ENCODE results near the gene PARP11.
A peak's percentile ranks its signal among the peaks of the same experiment; 100 is the strongest.

PARP11 gene

DNA sequence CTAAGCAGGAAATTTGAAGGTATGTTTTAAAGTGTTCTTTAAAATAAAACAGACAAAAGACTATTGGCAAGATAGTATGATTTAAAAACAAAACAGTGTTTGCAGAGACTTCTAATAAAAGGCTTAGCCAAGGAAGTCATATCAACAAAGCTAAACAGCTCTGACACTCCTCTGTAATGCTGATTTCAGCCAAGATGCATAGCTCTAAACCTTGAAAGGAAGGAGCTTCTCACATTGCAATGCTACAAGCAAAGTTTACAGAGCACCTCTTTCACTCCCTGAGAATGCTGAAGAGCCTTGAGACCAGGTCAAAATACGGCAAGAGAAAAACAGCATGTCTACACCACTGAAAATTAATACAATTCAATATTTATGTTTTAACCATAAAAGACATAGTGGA lies 51.8 kb downstream of the PARP11 start:
- no peak for DNase-seq (ENCODE audit: low read depth)

DNA sequence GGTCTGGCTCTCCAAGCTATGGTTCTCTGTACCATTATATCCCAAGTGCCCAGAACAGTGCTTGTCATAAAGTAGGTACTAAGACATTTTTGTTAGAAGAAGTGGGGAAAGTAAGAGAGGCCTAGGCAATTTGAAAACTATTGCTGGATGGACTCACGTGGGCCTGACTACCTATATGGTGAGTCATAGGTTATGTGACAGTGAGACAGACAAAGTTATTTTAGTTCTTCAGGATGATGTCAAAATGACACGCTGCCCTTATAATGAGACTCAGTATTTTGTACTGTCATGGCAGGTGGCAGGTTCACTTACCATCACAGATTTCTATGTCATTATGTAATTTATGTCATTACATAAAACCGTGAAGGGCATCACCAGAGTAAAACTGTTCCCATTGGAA lies 53.1 kb downstream of the PARP11 start:
- peak; percentile 4 for DNase-seq (ENCODE audit: low read depth)

DNA sequence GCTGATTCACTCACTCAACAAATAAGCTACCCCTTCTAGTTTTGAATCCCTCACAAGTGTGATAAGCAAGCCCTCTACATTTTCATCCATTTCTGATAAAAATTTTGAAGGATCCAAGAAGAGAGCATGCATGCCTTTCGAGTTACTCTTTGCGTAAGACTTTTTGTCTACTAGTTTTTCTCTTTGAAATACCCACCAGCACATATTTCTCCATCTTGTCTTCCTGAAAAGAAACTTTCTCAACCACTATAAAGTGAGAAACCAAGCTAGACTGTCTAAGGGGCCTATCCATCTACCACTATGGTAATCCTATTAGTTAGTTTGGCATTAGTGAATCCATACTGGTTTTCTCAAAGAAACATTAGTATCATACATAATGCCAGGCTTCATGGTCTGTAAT lies 56.9 kb downstream of the PARP11 start:
- DNase-seq (ENCODE audit: low read depth), result no peak

DNA sequence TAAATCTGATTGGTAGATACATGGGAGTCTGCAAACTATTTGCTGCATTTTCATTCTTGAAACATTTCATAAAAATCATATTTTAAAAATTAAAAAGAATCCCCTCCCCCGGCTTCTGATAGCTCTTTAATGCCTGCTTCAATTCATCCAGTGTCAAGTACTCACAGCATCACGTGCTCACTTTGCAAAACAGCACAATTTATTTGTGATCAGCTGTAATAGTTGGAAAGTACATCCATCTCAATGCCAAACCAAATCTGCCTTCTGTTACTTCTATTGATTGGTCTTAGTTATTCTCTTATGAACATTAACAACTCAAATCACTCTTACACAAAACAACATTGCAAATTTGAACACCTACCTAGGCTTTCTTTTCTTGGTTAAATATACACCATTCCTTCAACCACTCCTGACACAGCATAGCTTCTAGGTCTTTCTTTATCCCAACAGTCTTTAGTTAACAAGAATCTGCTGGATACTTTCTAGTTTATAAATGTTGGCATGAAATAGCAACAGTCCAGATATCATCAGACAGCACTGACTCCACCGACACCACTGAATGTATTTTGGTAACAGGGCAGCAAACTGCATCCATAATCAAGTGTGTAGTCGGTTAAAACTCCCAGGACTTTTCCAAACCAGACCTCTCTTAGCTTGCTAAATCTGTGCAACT lies 58.0 kb downstream of the PARP11 start:
- no peak for DNase-seq (ENCODE audit: low read depth)

DNA sequence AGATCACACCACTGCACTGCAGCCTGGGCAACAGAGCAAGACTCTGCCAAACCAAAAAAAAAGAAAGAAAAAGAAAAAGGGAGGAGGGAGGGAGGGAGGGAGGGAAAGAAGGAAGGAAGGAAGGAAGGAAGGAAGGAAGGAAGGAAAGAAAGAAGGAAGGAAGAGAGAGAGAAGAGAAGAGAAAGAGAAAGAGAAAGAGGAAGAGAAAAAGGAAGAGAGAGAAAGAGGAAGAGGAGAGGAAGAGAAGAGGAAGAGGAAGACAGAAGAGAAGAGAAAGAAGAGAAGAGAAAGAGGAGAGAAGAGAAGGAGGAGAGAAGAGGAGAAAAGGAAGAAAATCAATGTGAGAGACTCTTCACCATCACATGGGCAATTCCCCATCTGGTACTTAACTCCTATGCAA lies 62.7 kb downstream of the PARP11 start:
- no peak for DNase-seq (ENCODE audit: low read depth)

DNA sequence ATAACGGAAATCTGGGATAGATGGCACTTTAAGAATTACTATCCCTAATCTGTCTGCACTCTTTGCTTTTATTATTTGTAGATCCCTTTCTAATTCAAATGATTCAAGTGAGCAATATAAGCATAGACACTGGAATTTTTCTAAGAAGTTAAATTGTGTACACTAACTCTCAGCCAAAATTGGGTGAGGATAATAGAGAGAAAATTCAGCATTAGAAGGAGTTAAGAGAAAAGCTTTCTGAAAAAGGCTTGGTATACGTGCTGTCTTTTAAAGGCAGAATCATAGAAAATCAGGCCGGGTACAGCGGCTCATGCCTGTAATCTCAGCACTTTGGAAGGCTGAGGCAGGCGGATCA lies 63.2 kb downstream of the PARP11 start:
- DNase-seq (ENCODE audit: low read depth), result no peak

DNA sequence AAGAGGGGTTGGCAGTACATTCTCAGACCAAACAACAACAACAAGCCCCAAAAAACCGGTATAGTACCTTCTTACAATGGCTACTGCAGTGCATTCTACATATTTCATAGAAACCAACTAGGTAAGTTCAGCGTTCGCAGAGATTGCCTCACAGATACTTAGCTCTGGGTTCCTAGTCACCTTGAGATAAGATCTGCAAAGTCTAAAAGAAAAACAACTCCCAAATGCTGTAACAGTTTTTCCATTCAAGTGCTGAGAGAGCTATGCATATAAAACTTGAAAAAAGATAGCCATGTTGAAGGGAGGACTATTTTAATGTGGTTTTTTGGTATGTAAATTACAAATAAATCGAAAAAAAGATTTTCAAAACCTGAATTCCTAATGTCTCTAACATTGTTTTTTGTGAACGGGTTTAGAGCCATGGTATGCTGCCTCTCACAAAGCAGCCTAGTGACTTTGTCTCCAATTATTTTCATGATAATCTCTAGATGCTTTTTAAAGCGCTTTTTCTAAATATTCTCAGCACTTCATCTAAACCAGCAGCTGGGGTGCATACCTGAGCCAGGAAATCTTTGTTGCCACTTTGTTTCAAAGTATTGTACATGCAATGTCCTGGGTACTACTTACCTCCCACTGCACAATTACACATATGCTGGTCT lies 63.7 kb downstream of the PARP11 start:
- no peak for DNase-seq (ENCODE audit: low read depth)

DNA sequence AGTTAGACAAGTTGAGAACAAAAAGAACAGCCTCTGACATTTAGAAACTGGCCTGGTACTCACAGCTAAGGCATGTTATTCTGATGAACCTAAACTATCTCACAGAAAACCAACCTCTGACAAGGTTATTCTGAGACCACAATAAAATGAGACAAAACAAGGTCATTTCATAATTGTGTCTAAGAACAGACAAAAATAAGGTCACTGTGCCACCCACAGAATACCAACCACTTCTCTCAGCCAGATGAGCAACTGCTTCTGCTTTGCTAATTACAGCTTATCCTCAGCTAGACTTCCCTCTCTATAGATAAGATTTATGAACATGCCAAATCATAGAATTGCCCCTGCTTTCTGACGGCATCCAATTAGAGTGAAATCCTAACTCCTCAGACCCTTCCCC lies 68.1 kb downstream of the PARP11 start:
- DNase-seq (ENCODE audit: low read depth), result no peak

DNA sequence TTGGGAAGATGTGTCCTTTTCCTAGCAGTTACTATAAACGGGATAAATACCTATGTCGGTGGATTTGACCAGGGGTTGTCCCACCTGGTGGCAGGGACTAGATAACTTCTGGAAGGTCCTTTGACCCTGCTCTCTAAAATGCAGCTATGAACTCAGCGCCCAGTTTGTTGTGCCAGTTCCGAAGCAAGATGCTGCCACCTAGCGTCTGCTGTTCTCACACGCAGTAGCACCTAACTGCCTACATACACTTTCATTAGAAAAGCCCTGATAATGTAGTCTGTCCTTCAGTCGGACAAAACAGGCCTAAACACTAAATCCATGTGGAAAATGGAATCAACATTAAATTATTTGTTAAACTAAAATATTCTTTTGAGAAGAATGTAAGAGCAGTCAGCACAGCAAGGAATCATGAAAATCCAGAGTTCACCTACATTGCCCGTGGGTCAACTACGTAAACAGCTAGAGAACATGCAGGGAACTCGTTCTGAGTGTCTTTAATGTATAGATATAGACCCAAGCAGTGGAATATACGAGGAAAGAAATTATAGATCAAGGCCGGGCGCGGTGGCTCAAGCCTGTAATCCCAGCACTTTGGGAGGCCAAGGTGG lies 69.2 kb downstream of the PARP11 start:
- peak; percentile 69 for DNase-seq (ENCODE audit: low read depth)

DNA sequence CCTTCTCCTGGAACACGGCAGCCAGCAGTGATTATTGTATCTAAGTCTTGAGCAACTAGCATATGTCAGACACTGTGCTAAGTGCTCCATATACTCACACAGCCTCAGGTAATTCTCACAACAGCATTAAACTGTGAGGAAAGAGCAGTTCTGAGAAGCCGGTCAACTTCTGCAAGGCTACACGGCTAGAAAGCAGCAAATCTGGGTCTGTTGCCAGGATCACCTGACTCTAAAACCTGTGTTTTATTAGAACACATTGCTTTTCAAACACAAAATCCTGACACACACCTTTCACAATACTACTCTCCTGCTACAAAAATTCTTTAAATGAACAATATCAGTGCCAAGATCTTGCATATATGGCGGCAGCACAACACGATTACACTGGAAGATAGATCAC lies 70.5 kb downstream of the PARP11 start:
- no peak for DNase-seq (ENCODE audit: low read depth)

DNA sequence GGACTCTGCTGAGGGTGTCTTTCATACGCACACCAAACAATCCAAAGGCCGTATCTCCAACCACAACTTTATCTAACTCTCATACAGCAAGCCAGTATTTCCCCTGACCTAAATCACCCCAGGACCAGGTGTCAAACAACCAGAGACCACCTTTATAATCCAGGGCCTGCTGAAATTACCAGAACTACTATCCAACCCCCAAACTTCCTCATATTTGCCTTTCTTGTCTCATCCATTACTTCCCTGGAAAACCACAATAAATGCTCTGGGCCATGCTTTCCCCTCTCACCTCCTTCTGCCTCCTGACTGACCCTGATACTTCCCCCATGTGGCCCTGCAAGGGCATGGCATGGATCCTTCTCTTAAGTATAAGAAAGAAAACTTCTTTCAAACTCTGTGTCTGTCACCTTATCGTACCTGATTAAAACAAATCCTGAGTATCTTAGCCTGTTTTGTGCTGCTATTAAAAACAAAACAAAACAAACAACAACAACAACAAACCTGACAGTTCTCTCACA lies 75.6 kb downstream of the PARP11 start:
- no peak for DNase-seq (ENCODE audit: low read depth)

DNA sequence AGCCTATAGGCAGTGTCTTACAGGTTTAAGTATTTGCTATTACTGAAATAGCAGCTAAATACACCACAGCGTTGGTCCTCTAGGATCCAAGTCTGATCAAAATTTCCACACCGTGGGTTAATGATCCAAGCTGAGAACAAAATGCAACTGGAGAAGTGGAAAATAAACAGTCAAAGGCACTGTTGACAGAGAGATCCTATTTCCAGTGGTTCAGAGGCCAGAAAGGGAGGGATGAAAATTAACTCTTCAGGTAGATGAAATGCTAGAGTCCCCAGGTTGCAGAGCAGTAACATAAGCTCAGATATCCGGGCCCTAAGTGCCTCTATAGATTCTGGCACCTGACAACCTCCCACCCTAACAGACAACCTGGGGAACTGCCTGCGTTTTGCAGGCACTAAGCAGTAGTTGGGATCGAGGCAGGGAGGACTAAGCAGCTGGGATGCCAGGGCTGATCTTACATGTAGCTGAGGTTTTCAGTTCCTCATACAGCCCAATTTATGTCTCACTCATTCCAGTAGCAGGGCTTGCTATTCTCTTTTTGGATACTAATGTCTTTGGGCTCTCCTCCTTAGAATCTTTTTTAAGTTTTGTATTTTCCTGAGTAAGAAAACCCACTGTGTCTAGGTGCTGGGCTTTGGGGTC lies 77.6 kb downstream of the PARP11 start:
- no peak for DNase-seq (ENCODE audit: low read depth)

DNA sequence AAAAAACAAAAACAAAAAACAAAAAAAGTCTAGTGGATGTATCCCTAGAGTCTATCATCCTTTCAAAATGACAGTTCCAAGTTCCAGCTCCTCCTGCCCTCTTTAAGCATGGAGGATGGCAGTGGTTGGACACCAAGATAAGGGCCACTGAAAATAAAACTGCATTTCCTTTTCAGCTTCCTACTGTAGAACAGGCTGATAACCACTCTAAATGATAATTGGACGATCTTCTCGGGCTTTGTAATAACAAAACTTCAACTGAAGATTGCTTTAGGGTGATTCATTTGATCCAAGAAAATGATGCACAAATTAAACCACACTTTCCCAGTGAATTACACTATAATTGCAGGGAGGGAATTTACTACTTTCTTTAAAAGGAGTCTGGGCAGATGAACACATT lies 78.1 kb downstream of the PARP11 start:
- no peak for DNase-seq (ENCODE audit: low read depth)

DNA sequence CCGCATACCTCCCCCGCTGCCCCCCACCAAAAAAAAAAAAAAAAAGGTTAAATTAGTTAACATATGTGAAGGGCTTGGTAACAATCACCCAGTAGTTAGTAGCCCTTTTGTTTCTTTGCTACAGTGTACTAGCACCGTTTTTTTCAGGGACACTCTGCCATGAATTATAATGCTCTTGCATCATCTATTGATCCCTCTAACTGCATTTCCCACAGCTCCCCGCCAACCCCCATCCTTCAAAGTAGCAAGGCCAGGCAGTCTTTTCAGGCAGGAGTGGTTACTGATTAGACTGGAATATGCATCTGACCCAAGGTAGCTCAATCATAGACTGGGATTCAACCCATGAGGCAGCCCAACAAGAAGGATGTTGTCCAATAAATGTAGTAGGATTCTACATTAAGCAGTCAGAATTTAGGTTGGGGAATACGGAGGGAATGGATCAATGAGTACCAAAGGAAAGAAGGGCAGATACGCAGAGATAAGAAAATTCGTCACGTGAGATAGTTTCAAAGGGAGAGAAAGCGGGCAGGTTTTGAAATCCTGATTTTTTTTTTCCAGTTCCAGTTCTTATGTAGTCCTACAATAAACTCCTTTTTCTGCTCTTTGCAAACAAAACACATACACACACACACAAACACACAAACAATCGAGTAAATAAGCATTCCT lies 80.4 kb downstream of the PARP11 start:
- no peak for DNase-seq (ENCODE audit: low read depth)

DNA sequence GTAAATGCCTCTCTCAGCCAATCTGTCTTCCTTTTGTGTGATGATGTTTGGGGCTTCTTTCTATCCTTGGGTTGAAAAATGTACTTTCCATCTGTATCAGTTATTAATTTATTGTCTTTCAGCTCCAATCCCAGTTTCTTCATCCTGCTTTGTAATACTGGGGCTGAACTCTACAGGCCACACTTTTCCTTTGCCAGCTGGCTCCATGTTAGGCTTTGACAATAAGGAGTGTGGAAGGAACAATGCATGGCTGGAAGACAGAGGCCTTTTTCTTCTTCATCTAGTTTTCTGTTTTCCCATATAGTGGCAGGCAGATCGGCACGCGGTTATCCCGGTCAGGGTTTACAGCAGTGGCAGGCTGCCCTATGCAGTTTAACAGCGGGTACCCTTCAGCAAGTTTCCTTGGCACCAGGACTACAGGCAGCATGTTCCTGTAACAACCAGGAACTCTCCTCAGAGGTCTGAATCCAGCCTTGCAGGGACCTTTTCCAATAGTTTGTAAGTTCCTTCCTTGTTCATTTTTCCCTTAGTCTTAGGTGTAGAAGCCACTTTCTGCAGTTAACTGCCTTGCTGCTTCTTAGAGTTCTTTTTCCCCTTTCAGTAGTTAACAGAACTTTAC lies 81.8 kb downstream of the PARP11 start:
- no peak for DNase-seq (ENCODE audit: low read depth)

DNA sequence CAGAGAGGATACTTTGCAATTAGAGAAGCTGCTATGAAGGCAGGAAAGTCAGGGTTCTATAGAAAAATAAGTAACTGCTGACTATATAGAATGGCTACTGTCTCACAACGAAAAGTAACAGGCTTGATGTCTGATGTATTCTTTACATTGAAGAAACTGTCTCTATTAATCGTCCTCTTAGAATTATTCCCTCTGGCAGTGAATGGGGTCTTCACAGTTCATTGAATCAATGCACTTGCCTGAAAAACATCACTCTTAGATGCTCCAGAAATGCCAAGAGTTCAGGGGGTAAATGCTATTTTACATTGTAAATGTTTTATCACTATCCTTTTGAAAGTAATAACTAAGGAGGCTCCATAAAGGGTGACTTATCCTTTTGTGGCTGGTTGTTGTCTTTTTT lies 82.6 kb downstream of the PARP11 start:
- DNase-seq (ENCODE audit: low read depth), result no peak

DNA sequence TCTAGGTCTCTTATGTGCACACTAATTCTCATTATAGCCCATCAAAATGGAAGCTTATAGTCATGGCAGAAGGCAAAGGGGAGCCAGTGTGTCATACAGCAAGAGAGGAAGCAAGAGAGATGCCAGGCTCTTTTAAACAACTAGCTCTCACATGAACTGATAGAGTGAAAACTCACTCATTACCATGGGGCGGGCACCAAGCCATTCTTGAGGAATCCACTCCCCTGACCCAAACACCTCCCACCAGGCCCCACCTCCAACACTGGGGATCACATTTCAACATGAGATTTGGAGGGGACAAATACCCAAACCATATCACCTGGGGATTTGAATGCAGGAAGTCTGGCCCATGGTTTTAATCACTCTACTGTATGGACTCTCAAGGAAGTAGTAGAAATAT lies 83.4 kb downstream of the PARP11 start:
- DNase-seq (ENCODE audit: low read depth), result no peak

DNA sequence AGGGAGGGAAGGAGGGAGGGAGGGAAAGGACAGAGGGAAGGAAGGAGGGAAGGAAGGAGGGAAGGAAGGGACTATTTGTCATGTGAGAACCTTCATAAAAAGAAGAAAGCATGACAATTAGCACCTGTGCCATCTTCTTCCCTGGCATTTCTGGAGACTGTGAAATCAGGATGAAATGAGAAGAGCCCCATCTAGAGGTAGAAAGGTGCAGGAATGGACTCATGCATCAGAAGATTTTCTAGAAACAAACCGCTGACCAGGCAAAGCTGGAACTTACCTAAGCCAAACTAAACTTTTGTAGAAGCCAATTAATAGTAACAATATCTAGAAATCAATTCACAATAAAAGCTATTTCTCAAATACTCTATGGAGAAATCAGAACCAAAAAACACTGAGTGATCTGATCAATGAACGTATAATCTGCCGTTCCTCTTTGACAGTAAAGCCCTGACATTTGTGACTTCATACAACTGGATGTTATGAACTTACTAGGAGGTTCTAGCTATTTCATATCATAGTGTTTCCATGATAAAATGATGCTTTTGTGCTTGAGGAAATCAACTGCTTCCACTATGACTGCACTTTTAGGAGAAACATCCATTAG lies 95.9 kb downstream of the PARP11 start:
- peak; percentile 45 for DNase-seq (ENCODE audit: low read depth)

DNA sequence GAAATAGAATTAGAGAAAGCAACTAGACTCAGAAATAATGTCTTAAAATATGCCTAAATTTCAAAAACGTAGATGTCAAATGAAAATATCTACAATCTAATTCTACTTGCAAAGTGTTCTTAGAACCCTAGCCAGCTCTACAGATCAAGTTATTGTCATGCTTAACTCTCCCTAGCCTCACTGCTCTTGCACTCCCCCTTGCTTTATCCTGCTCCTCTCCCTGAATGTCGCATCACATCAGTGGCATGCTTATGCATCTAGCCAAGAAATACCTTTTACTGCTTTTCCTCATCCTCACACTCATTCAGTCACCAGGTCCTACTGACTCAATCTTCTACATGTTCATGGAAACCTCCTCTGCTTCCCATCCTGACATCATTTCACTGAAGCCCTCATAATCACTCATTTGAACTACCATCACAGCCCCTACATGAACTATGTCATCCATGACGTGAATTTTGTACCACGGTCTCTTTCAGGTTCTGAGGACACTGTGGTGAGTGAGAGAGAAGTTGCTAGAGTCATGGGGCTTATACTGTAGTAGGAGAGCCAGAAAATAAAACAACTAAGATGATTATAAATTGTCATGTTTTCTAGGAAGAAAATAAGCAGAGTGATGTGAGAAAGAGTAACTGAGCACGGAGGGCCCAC lies 97.7 kb downstream of the PARP11 start:
- DNase-seq (ENCODE audit: low read depth), result no peak

DNA sequence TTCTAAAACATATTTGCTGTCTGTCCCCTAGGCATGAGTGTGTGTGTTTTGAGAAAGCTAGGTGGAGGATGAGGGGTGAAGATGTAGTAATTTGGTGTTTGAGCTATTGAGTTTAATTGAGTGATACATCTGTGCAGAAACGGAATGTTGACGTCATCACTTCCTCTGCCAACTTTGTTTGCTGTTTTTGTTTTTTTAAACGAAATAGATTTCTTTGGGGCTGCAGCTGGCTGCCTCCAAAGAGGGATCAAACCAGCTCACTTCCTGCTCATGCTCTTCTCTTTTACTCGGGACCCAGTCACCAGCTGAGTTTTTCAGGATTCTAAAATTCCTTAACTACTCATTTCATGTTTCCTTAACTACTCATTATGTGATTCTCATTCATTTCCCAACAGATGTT lies 100.8 kb downstream of the PARP11 start:
- DNase-seq (ENCODE audit: low read depth), result peak; percentile 30

DNA sequence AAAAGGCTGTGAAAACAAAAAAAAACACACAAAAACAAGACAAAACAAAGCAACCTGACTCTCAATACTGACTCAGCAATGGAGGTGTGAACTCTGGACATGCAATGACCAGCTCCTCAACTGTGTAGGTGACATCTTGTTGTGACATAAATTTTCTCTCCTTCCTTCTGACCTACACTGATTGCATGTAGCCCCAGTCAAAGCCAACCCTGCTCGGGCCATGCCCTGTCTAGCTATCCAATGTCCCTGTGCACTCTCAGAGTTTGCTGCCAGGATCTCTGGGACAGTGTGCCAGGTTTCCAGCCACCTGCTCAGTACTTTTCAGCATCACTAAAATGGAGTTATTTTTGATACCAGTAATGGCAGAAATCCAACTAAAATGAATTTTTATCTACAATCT lies 101.3 kb downstream of the PARP11 start:
- DNase-seq (ENCODE audit: low read depth), result no peak

Data from fibroblast of gingiva (primary cell).